HG03354 (cell line): Measurements from ENCODE around the gene ADGRA1.
"Not testable (repeated sequence)": the region's sequence is repeated elsewhere in the genome, so short reads cannot be mapped to it uniquely, and the experiment has no call there.

Experiments
- ATAC-seq: cut with Tn5 transposase; IDR thresholded peaks from one replicate; pipeline ENCODE4 v1.9.1; 2021; ENCODE audit warnings: mild to moderate bottlenecking; ENCODE audit not compliant: unreplicated experiment, poor library complexity, severe bottlenecking

Gene ADGRA1

DNA sequence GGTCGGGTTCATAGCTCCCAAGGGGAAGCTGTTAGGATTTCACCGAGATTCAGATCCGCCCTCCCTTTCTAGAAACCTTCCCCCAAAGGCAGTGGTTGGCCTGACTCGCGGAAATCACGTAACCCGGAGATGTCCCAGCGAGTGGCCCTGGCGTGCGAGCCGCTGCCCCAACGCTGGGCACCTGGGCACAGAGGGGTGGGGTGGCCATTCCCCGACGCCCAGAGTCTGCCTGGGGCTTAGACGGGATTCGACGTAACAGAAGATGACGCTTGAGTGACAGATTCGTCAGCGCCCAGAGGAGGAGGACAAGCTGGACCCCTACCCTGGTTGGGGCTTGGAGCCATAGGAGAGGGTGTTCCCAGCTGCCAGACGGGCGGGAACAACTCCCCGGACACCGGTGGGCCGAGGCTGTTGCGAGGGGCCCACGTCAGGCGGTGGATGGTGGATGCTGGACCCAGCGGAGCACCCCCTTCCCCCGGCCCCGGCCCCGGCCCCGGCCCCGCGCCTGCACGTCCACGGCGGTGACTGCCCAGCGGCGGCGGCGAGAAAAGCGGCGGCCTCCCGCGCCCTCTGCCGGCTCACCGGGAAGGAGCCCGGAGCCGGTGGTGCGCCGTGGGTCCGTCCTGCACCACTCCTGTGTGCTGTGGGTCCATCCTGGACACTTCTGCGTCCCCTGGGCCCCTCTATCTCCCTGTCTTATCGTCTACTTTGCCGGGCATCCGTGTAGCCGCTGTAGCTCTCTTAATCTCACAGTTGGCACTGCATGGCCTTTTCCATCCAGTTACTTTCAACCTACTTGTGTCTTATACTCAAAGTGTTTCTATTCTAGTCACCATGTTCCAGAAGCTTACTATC, 36.9 kb downstream of the ADGRA1 start:
- ATAC-seq: no peak

DNA sequence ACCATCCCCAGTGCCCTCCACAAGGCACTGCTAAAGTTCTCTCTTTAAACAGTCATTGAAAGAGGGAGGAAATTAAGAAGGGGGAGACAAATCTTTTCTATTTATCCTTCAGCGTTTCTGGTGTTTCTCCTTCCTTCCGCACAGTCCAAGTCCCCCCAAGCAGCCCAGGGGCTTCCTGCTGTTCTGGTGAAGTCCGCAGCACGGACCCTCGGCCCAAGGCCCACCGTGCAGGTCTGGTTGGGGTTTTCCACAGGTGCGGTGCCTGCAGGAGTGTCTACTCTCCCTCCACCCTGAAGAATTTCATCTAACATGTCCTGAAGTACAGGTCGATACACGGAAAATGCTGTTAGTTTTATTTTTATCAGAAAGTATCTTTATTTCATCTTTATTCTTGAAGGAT, 38.2 kb downstream of the ADGRA1 start:
- no peak for ATAC-seq

DNA sequence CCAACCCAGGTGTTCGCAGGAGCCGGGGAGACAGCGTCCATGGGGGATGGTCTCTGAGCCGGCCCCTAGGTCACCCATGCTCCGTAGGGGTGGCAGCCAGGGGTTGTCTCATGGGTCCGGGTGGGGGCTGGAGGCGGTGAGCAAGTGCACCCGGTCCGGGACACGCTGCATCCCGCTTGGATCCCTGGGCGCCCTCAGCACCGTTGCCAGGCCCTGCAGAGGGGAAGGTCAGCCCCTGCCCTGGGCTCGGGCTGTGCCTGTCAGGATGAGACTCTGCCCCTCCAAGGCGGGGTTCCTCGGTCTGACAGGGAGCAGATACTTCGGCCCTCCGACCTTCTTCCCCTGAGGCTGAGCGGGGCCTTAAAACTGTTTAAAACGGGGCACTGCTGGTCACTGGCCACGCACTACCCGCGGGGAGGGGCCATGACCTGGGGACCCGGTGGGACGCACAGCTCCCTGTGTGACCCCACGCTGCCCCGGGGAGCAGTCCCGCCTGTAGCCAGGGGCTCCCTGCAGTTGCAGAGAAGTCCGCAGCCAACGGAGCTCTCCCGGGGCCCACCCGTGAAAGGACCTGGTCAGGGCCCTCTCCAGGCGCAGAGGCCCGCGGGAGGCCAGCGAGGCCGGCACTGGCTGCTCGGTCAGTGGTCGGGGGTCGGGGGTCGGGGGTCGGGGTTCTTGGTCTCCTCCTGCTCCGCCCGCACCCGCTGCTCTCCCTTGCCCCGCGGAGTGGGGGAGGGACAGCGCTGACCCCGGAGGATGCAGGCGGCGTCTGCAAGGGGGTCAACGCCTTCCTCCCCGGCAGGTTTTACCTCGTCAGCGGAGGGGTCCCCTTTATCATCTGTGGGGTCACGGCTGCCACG, 38.9 kb downstream of the ADGRA1 start:
- ATAC-seq: no peak

DNA sequence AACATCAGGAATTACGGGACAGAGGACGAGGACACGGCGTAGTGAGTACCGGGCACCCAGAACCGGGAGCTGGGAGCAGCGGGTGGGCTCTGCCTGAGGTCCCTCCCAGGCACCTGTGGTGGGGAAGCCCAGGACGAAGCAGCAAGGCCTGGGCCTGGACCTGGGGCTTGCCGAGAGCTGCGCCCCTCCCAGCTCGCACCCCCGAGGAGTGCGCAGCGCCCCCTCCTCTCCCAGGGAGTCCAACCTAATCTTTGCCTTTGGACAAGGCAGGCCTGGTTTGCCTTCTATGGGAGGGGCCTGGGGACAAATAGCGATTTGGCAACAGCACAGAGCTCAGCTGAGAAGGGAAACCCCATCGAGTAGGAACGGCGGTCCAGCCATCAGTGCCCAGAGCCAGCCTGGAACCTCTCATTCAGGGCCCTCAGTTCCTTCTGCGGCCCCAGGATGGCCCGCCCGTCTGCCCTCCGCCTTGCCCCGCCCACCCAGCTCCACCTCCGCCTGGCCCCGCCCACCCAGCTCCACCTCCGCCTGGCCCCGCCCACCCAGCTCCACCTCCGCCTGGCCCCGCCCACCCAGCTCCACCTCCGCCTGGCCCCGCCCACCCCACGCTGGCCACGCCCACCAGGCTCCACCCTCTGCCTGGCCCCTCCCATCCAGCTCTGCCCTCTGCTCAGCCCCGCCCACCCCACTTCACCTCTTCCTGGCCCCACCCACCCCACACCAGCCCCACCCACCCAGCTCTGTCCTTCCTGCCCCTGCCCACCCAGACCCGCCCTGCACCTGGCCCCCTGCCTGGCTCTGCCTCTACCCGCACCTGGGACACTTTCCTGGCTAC, 39.8 kb downstream of the ADGRA1 start:
- ATAC-seq: no peak

DNA sequence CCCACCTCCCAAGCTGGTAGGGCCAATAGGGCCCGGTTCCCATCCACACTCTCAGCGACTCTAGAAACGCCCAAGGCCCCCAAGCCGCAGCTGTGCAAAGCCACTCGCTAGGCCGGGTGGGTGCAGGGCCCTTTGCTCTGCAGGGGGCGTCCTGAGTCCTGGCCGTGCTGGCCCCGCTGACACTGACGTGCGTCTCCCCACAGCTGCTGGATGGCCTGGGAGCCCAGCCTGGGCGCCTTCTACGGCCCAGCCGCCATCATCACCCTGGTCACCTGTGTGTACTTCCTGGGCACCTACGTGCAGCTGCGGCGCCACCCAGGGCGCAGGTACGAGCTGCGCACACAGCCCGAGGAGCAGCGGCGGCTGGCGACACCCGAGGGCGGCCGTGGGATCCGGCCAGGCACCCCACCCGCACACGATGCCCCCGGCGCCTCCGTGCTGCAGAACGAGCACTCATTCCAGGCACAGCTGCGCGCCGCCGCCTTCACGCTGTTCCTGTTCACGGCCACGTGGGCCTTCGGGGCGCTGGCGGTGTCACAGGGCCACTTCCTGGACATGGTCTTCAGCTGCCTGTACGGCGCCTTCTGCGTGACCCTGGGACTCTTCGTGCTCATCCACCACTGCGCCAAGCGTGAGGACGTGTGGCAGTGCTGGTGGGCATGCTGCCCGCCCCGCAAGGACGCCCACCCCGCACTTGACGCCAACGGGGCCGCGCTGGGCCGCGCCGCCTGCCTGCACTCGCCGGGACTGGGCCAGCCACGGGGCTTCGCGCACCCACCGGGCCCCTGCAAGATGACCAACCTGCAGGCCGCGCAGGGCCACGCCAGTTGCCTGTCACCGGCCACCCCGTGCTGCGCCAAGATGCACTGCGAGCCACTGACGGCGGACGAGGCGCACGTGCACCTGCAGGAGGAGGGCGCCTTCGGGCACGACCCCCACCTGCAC, 40.7 kb downstream of the ADGRA1 start:
- no peak for ATAC-seq

DNA sequence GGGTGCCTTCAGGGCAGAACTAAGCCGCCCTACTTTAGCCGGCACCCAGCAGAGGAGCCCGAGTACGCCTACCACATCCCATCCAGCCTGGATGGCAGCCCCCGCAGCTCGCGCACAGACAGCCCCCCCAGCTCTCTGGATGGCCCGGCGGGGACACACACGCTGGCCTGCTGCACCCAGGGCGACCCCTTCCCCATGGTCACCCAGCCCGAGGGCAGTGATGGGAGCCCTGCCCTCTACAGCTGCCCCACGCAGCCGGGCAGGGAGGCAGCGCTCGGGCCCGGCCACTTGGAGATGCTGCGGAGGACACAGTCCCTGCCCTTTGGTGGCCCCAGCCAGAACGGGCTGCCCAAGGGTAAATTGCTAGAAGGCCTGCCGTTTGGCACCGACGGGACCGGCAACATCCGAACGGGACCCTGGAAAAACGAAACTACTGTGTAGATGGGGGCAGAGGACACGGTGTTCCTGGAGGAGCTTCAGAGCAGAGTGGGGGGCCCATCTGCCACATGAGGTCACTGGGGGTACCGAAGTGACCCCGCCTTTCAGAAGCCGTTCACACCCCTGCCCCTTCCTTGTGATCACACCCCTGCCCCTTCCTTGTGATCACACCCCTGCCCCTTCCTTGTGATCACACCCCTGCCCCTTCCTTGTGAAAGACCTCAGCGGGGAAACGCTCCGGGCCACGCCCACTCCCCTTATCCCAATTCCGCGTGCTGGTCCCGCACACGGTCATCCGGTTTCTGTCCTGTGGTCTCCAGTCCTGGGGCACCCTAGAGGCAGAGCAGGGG, 41.5 kb downstream of the ADGRA1 start:
- ATAC-seq: no peak

DNA sequence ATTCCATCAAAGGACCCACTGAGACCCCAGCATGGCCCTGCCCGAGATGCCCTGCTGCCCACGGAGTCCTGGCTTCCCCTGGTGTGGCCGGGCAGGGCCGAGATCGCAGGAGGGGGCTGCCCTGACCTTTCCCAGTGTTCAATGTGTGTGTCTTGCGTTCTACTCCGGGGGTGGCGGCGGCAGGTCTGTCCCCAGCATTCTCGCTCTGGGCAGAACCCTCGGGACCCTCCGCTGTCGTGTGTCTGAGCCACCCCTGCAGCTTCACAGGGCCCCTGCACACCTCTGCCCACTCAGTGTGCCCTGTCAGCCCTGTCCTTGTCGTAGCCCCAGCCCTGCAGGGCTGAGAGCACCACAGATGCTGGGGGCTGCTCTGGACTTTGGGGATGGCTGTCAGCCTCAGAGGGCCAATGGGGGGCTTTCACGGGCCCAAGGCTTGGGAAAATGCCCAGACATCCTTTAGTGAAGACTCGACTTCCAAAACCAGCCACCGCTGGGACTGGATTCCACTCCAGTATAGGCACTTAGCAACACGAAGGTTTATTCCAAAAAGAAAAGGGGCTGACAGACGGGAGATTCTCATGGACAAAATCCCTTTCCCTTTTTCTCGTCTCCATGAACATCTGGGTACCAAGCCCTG, 42.3 kb downstream of the ADGRA1 start:
- ATAC-seq: no peak

DNA sequence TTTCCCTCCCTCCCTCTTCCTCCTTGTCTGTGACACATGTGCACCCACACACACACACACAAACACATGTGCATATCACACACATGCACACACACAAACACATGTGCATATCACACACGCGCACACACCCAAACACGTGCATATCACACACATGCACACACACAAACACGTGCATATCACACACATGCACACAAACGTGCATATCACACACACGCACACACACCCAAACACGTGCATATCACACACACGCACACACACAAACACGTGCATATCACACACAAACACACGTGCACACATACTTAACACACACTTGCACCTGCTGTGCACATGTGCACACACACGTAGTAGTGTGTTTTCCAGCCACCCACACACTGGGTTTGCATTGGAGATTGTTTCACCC, 42.9 kb downstream of the ADGRA1 start:
- no peak for ATAC-seq

DNA sequence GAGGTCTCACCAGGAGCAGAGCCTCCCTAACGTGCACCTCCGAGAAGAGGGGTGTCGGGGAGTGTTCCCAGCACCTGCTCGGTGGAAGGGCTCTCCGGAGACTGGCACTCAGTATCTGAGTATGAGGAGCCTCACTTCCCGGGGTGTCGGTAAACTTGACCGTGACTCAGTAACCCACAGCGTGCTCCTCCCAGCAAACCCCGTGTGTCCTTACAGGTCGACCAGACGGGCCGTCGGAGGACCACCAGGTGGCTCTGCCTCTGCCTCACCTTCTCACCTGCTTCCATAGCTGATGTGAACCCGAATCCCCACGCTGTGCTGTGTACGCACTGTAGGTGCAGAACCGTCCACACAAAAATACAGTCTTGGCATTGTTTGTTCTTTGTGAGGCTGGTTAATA, 43.3 kb downstream of the ADGRA1 start:
- no peak for ATAC-seq

DNA sequence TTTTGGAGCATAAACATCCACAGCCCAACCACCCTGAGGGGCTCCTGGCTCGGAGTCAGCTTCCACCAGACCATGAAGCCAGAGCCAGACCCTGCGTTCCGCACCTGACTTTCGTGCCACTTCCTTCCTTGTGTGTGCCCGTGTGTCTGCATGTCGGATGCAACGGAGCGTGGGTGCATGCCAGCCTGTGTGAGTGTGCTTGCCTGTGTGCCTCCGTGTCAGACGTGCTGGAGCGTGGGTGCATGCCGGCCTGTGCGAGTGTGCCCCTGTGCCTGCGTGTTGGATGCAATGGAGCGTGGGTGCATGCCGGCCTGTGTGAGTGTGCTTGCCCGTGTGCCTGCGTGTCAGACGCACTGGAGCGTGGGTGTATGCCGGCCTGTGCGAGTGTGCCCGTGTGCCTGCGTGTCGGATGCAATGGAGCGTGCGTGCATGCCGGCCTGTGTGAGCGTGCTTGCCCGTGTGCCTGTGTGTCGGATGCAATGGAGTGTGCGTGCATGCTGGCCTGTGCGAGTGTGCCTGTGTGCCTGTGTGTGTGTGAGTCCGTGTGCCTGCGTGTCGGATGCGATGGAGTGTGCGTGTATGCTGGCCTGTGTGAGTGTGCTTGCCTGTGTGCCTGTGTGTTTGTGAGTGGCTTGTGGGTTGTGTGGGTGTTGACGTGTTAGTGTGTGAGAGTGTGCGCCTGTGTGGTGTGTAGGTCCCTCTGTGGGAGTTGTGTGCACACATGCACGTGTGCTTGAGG, 44.2 kb downstream of the ADGRA1 start:
- no peak for ATAC-seq

DNA sequence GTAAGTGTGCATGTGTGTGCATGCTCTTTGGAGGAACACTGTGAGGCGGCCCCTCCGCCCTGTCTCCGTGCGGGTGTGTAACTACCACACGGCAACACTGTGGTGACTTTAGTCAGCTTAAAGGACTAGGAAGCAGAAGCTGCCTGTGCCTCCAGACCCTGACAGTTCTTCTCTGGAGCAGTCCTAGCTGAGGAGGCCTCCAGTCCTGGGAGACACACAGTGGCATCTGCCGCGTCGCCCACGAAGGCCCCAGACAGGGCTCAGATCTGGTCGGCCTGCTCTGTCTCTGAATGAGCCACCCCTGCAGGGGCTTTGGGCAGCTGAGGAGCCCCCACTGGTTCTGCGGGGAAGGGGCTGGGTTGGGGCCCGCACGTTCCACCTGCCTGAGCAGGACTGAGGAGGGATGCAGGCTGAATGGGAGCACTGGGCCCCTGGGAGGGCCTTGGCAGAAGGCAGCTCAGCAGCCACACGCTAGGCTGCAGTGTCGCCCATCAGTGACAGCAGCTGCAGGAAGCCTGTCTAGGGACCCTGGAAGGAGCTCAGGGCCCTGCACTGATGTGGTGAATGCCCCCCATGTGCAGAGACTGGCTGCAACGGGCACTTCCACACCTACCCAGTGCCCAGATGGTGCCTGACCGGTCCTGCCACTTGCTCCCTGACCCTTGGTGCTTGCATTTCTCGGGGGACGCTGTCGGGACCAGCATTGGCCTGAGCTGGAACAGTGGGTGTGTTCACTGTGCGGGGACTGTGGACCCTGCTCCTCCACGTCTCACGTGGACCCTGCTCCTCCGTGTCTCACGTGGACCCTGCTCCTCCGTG, 45.0 kb downstream of the ADGRA1 start:
- no peak for ATAC-seq

DNA sequence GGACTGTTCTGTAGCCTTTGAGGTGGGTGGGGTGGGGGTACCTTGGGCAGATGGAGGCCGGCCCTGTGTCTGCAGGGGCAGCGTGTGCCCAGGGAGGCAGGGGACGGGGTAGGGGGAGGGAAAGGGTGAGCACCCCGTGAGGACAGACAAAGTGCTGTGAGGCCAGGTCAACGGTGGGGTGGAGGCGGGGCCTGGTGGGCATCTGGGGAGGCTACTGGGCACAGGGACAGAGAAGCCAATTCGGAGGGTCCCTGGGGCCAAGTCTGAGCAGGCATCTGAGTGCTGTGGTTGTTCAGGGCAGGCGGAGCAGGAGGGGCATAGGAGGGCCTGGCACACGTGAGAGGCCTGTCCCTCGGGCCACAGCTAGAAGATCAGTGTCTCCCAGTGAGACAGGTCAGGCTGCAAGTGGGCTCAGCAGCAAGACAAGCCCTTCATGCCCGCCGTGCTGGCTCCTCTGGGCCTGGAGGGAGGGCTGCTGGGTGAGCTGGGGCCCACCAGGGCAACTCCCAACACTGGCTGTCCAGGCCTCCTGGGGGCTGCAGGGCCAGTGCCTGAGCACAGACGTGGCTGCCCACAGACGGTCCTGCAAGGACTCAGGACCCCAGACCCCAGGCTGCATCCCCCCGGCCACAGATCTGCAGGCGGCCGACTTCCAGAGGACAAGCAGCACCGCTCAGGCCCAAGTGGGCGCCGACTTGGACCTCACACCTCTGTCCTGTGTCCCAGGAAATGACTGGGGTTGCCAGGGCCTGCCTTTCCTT, 45.9 kb downstream of the ADGRA1 start:
- no peak for ATAC-seq

DNA sequence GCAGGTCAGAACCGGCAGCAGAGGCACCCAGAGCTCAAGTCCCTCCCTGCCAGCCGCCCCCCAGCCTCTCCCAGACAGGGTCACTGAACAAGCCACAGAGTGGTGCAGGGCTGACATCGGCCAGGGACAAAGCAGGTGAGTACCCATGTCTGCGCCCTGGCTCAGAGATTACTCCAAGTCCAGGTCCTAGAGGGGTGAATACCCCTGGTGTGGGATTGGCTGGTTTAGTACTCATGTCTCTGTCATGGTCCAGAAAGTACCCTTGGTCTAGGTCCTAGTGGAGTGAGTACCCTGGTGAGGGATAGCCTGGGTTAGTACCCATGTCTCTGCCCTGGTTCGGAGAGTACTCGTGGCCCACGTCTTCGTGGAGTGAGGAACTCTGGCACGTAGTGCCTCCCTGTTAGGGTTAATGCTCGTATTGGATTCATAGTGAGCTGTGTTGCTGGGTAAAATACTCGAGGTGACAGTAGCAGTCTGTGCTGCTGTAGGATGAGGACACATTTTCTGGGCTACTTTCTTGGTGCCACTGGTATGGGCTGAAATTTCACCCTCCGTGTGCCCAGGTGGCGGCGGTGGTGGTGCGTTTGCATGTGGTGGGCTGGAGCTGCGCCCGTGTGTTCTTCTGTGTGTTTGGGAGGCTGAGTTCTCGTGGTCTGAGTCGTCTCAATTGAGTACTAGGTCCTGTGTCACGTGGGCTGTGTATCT, 46.8 kb downstream of the ADGRA1 start:
- no peak for ATAC-seq

DNA sequence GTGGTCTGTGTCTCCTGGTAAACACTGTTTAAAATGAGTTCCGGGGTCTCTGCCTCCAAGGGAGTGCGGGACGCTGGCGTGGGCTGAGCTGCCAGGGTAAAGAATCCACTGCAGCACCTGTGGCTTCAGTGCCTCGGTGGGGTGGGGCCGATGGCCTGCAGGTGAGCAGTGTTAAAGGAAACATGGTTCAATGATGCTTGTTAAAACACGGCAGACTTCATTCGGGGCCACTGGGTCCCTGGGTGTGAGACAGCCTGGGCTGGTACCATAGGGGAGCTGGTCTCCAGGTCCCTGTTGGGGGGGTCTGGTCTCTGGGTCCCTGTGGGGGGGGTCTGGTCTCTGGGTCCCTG, 47.4 kb downstream of the ADGRA1 start:
- no peak for ATAC-seq

DNA sequence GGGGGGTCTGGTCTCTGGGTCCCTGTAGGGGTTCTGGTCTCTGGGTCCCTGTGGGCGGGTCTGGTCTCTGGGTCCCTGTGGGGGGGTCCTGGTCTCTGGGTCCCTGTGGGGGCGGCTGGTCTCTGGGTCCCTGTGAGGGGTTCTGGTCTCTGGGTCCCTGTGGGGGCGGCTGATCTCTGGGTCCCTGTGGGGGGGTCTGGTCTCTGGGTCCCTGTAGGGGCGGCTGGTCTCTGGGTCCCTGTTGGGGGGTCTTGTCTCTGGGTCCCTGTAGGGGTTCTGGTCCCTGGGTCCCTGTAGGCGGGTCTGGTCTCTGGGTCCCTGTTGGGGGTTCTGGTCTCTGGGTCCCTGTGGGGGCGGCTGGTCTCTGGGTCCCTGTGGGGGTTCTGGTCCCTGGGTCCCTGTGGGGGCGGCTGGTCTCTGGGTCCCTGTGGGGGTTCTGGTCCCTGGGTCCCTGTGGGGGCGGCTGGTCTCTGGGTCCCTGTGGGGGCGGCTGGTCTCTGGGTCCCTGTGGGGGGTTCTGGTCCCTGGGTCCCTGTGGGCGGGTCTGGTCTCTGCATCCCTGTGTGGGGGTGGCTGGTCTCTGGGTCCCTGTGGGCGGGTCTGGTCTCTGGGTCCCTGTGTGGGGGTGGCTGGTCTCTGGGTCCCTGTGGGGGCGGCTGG, 49.9 kb downstream of the ADGRA1 start:
- ATAC-seq: not testable (repeated sequence)
